ENCODE data around the gene NOD1.
"Not testable (repeated sequence)": the region's sequence is repeated elsewhere in the genome, so short reads cannot be mapped to it uniquely, and the experiment has no call there.

NOD1 gene

GRCh38 chr7:30478349-30479201 lies at the start of gene NOD1:
TSS of gene NOD1 (minus strand) at chr7:30478784. CDS start at chr7:30456921, 21,863 bp downstream.
- TF ChIP-seq POLR2A (IDR thresholded peaks at IDR 0.05; ENCODE audit: low read depth, low read length), result peak; percentile 76
- FAIRE-seq, result no peak
- peak; percentile 94 for DNase-seq (ENCODE audit: insufficient read length, low spot score)

GRCh38 chr7:30527297-30527696 lies 48.7 kb upstream of the NOD1 start:
- FAIRE-seq; DNase-seq (ENCODE audit: insufficient read length, low spot score): not testable (repeated sequence)

GRCh38 chr7:30526163-30526562 lies 47.6 kb upstream of the NOD1 start:
- DNase-seq (ENCODE audit: insufficient read length, low spot score), result no peak
- no peak for TF ChIP-seq POLR2A (IDR thresholded peaks at IDR 0.05; ENCODE audit: low read depth, low read length)
- FAIRE-seq, result no peak

- FAIRE-seq, result no peak
- DNase-seq (ENCODE audit: insufficient read length, low spot score), result no peak
- no peak for TF ChIP-seq POLR2A (IDR thresholded peaks at IDR 0.05; ENCODE audit: low read depth, low read length)
These were observed 46.8 kb upstream of the NOD1 start for GRCh38 chr7:30525429-30525828.

GRCh38 chr7:30524545-30524944 lies 46.0 kb upstream of the NOD1 start:
- FAIRE-seq, result no peak
- TF ChIP-seq POLR2A (IDR thresholded peaks at IDR 0.05; ENCODE audit: low read depth, low read length), result no peak
- DNase-seq (ENCODE audit: insufficient read length, low spot score), result no peak

GRCh38 chr7:30523466-30523865 lies 44.9 kb upstream of the NOD1 start:
- no peak for TF ChIP-seq POLR2A (IDR thresholded peaks at IDR 0.05; ENCODE audit: low read depth, low read length)
- DNase-seq (ENCODE audit: insufficient read length, low spot score) (no peak), FAIRE-seq (no peak)

- DNase-seq (ENCODE audit: insufficient read length, low spot score) (no peak), FAIRE-seq (no peak)
- no peak for TF ChIP-seq POLR2A (IDR thresholded peaks at IDR 0.05; ENCODE audit: low read depth, low read length)
These were observed 43.6 kb upstream of the NOD1 start for GRCh38 chr7:30522159-30522558.

- FAIRE-seq (no peak), DNase-seq (ENCODE audit: insufficient read length, low spot score) (no peak)
- no peak for TF ChIP-seq POLR2A (IDR thresholded peaks at IDR 0.05; ENCODE audit: low read depth, low read length)
These were observed 42.9 kb upstream of the NOD1 start for GRCh38 chr7:30521532-30521931.

- TF ChIP-seq POLR2A (IDR thresholded peaks at IDR 0.05; ENCODE audit: low read depth, low read length), result no peak
These were observed 40.5 kb upstream of the NOD1 start for GRCh38 chr7:30519122-30519521.

GRCh38 chr7:30515761-30516160 lies 37.2 kb upstream of the NOD1 start:
- TF ChIP-seq POLR2A (IDR thresholded peaks at IDR 0.05; ENCODE audit: low read depth, low read length), result no peak
- FAIRE-seq, result peak; percentile 57

More at GRCh38 chr7:30519122-30519521, 40.5 kb upstream of the NOD1 start:
- DNase-seq (ENCODE audit: insufficient read length, low spot score) (no peak), FAIRE-seq (no peak)

GRCh38 chr7:30514776-30515175 lies 36.2 kb upstream of the NOD1 start:
- DNase-seq (ENCODE audit: insufficient read length, low spot score) (no peak), FAIRE-seq (no peak)
- TF ChIP-seq POLR2A (IDR thresholded peaks at IDR 0.05; ENCODE audit: low read depth, low read length), result no peak

More at GRCh38 chr7:30515761-30516160, 37.2 kb upstream of the NOD1 start:
- no peak for DNase-seq (ENCODE audit: insufficient read length, low spot score)

- no peak for DNase-seq (ENCODE audit: insufficient read length, low spot score)
- TF ChIP-seq POLR2A (IDR thresholded peaks at IDR 0.05; ENCODE audit: low read depth, low read length), result no peak
- no peak for FAIRE-seq
These were observed 35.6 kb upstream of the NOD1 start for GRCh38 chr7:30514177-30514576.

- no peak for FAIRE-seq
- no peak for DNase-seq (ENCODE audit: insufficient read length, low spot score)
- no peak for TF ChIP-seq POLR2A (IDR thresholded peaks at IDR 0.05; ENCODE audit: low read depth, low read length)
These were observed 35.2 kb upstream of the NOD1 start for GRCh38 chr7:30513762-30514161.

GRCh38 chr7:30511973-30512662 lies 33.5 kb upstream of the NOD1 start:
- DNase-seq (ENCODE audit: insufficient read length, low spot score), result no peak
- TF ChIP-seq POLR2A (IDR thresholded peaks at IDR 0.05; ENCODE audit: low read depth, low read length), result no peak
- FAIRE-seq, result peak; percentile 78

- FAIRE-seq (no peak), DNase-seq (ENCODE audit: insufficient read length, low spot score) (no peak)
- no peak for TF ChIP-seq POLR2A (IDR thresholded peaks at IDR 0.05; ENCODE audit: low read depth, low read length)
These were observed 32.9 kb upstream of the NOD1 start for GRCh38 chr7:30511494-30511893.

Data from H54 (cell line).